GM12878 (cell line): ENCODE results near the gene WWP2. TPM values are rescaled to one million over a fixed set of nuclear protein-coding genes. Genes with fewer than 3 reads are reported as not detected.

Source experiments
- ATAC-seq: fragments of 200-7000 bp; cut with Tn5 transposase; 3 replicates; pipeline ENCODE4 v1.9.1; 2020; ENCODE audit warnings: mild to moderate bottlenecking, moderate library complexity
- BruUV-seq: library from RNA; stranded (reverse); fragments of 400-500 nt; replicated peaks from 2 replicates; lab custom pipeline; 2021; lab: Mats Ljungman, UMichigan
- CTCF ChIA-PET: fragments of 300-600 bp; sonication (Branson Sonifier 250); formaldehyde crosslinking; extraction: SDS; loops from one replicate; lab custom pipeline; 2021; ENCODE audit warnings: inconsistent platforms; lab: Yijun Ruan, JAX
- POLR2A ChIA-PET: fragments of 350-600 bp; formaldehyde crosslinking; extraction: SDS; loops from one replicate; lab custom pipeline; 2021; ENCODE audit warnings: inconsistent platforms; lab: Charles Lee
- RAD21 ChIA-PET: fragments of 300-600 bp; sonication (Branson Sonifier 250); formaldehyde crosslinking; loops from one replicate; lab custom pipeline; 2023; ENCODE audit warnings: antibody characterized with exemption; ENCODE audit not compliant: unreplicated experiment; lab: Charles Lee
- SMC1A ChIA-PET: fragments of 300-600 bp; sonication (Branson Sonifier 250); formaldehyde crosslinking; loops from one replicate; lab custom pipeline; 2023; ENCODE audit not compliant: unreplicated experiment, uncharacterized antibody; lab: Charles Lee
- DNase-seq: peaks from one replicate; pipeline ENCODE4 v3.0.0-alpha.2; 2011; ENCODE audit warnings: low read depth, low spot score
- FAIRE-seq: peaks from 3 replicates; lab custom pipeline; 2011; peaks lifted over from hg19 to GRCh38; lab: Jason Lieb, UNC
- H2AFZ ChIP-seq: 2 replicates; pipeline ENCODE4 v1.6.0; 2011; ENCODE audit warnings: low read depth, low read length, control low read depth; ENCODE audit not compliant: control insufficient read depth
- H3K27ac ChIP-seq: 2 replicates; pipeline ENCODE4 v1.5.1; 2011; ENCODE audit warnings: control low read depth; ENCODE audit not compliant: control insufficient read depth, insufficient read depth
- H3K27me3 ChIP-seq, 2 experiments: replicated peaks in 1 of 2; 2 replicates each; pipeline versions ENCODE4 v1.6.0 to v1.6.1; 2011; ENCODE audit warnings: low read length in 1 of 2; ENCODE audit not compliant: control insufficient read depth in 2 of 2, insufficient read depth in 2 of 2
- H3K36me3 ChIP-seq, 2 experiments: 2 replicates each; pipeline ENCODE4 v1.5.1; 2011; ENCODE audit warnings: low read length in 1 of 2; ENCODE audit not compliant: control insufficient read depth in 2 of 2, insufficient read depth in 2 of 2
- H3K4me1 ChIP-seq: 2 replicates; pipeline ENCODE4 v1.6.1; 2011; ENCODE audit warnings: mild to moderate bottlenecking, low read length, moderate library complexity, mixed read lengths; ENCODE audit not compliant: control insufficient read depth, insufficient read depth
- H3K4me2 ChIP-seq: 2 replicates; pipeline ENCODE4 v1.6.0; 2011; ENCODE audit warnings: control low read depth; ENCODE audit not compliant: control insufficient read depth, insufficient read depth
- H3K4me3 ChIP-seq: fragments of 200-600 bp; sonication (generic); 2 replicates; pipeline ENCODE4 v1.5.1; 2016
- H3K79me2 ChIP-seq: 2 replicates; pipeline ENCODE4 v1.6.0; 2011; ENCODE audit warnings: low read length; ENCODE audit not compliant: control insufficient read depth, insufficient read depth
- H3K9ac ChIP-seq: 2 replicates; pipeline ENCODE4 v1.8.0; 2011; ENCODE audit warnings: low read length, control low read depth, mixed read lengths; ENCODE audit not compliant: control insufficient read depth, insufficient read depth
- H3K9me3 ChIP-seq: replicated peaks from 3 replicates; pipeline ENCODE4 v1.5.1; 2011; ENCODE audit warnings: mild to moderate bottlenecking, low read length; ENCODE audit not compliant: control insufficient read depth, insufficient read depth
- H4K20me1 ChIP-seq: 2 replicates; pipeline ENCODE4 v1.6.0; 2011; ENCODE audit not compliant: control insufficient read depth, insufficient read depth
- CBFB ChIP-seq: IDR thresholded peaks from 2 replicates; pipeline ENCODE4 v1.6.1; 2016; ENCODE audit warnings: antibody characterized with exemption, low read depth
- CEBPB ChIP-seq, 2 experiments: fragments of 150-350 bp in 1 of 2; IDR thresholded peaks; 2 replicates each; pipeline ENCODE4 v1.6.1; 2012 to 2014; ENCODE audit warnings: low read depth in 2 of 2, low read length in 2 of 2, borderline replicate concordance in 1 of 2, inconsistent platforms in 1 of 2
- ETV6 ChIP-seq, 2 experiments: fragments of 450-650 bp in 1 of 2; IDR thresholded peaks in 1 of 2; conservative IDR thresholded peaks in 1 of 2; 2 replicates each; pipeline ENCODE4 v1.6.1; 2014; ENCODE audit warnings: antibody characterized with exemption in 1 of 2, borderline replicate concordance in 1 of 2, low read depth in 1 of 2, mild to moderate bottlenecking in 1 of 2, moderate library complexity in 1 of 2
- MEF2A ChIP-seq: IDR thresholded peaks from 2 replicates; pipeline ENCODE4 v1.6.1; 2011; ENCODE audit warnings: low read depth, mild to moderate bottlenecking, low read length, moderate library complexity; ENCODE audit not compliant: insufficient read depth
- NR2F1 ChIP-seq: fragments of 450-650 bp; conservative IDR thresholded peaks from 2 replicates; pipeline ENCODE4 v1.6.1; 2017; ENCODE audit warnings: mild to moderate bottlenecking
- POLR2AphosphoS2 ChIP-seq: IDR thresholded peaks from 2 replicates; pipeline ENCODE4 v1.6.1; 2011; ENCODE audit warnings: low read depth, mild to moderate bottlenecking, low read length, improper control_type of control experiment, moderate library complexity
- POLR2AphosphoS5 ChIP-seq: IDR thresholded peaks from 2 replicates; pipeline ENCODE4 v1.6.1; 2011; ENCODE audit warnings: mild to moderate bottlenecking, low read length, inconsistent platforms
- SREBF1 ChIP-seq: IDR thresholded peaks from 2 replicates; pipeline ENCODE4 v1.6.1; 2012; ENCODE audit warnings: mild to moderate bottlenecking, low read length
- YY1 ChIP-seq: IDR thresholded peaks from 2 replicates; pipeline ENCODE4 v1.6.1; 2011; ENCODE audit warnings: low read depth, mild to moderate bottlenecking, low read length
- WGBS: methylation state at CpG from one replicate; pipeline ENCODE4 v1.1.6; 2016; ENCODE audit warnings: low lambda C conversion rate; ENCODE audit not compliant: insufficient replicate concordance, insufficient coverage; ENCODE audit errors: missing lambda C conversion rate; 5-methylcytosine and 5-hydroxymethylcytosine counted together
- in situ Hi-C: fragments of 300-500 bp; cut with MboI; formaldehyde crosslinking; loops from 9 replicates; pipeline ENCODE4 v1.14.3; 2018; ENCODE audit warnings: mixed read lengths
- intact Hi-C: fragments of 100-400 bp; cut with micrococcal nuclease; formaldehyde crosslinking; loops from one replicate; pipeline ENCODE4 v1.14.2; 2022; ENCODE audit not compliant: unreplicated experiment
- polyA plus RNA-seq, 11 experiments: library from polyadenylated mRNA; depleted of rRNA in 4 of 11; unstranded in 6 of 11; stranded (reverse) in 5 of 11; fragments of >200 nt; fragmentation: Nextera tagmentation in 4 of 11; fragmentation: Illumina TruSeq in 1 of 11; extraction: Ambion mirVana in 4 of 11; extraction: Trizol in 1 of 11; gene quantifications; 1 replicate in 1 of 11; 2 replicates in 10 of 11; pipeline versions ENCODE4 v1.2.1 to v1.2.3, GENCODE V29; 2011 to 2016; ENCODE audit warnings: inconsistent platforms in 2 of 11, missing spikeins in 2 of 11, low read depth in 1 of 11
- total RNA-seq, 4 experiments: library from RNA; depleted of rRNA in 3 of 4; stranded (reverse); fragments of >200 nt in 3 of 4; fragmentation: Illumina TruSeq in 1 of 4; extraction: Trizol in 1 of 4; gene quantifications; 2 replicates each; pipeline versions ENCODE4 v1.2.1 to v1.2.3, GENCODE V29; 2013 to 2021
- TF ChIP-seq, protein P1 (sequence below): fragments of 450-650 bp; IDR thresholded peaks from 2 replicates; pipeline ENCODE4 v1.6.1; 2016; ENCODE audit warnings: mild to moderate bottlenecking, moderate library complexity, borderline replicate concordance
- TF ChIP-seq, protein P2 (sequence below): IDR thresholded peaks from 2 replicates; pipeline ENCODE4 v1.6.1; 2012; ENCODE audit warnings: improper control_type of control experiment, low read depth, low read length; ENCODE audit not compliant: insufficient replicate concordance

Gene WWP2
- total and polyA plus RNA-seq, 10 of the 15 experiments (the other 5 are each of a cell fraction or from before 2014, with no cell fraction given), result 2.8 to 47.0 (median 23.8) TPM

DNA sequence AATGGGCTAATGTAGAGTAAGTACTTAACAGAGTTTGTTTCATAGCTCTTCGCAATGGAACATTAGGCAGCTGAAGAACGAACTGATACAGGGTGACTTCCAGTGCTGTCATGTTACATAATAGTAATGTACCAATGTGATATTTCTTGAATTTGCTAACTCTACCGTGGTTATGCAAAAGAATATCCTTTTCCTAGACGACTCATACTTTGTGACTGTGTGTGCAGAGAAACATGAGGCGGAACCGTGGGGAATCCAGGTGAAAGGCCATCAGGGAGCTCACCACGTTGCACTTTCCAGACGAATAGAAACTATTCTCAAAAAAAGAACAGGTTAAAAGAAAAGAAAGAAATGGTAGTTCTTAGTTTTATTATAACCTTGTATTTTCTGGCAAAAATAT, 20.6 kb upstream of the WWP2 start:
- in situ Hi-C loops, result no loop called here
- TF ChIP-seq CEBPB (IDR thresholded peaks at IDR 0.05; ENCODE audit: borderline replicate concordance in 1 of 2, low read depth in 2 of 2, low read length in 2 of 2), result no peak
- TF ChIP-seq ETV6 (conservative IDR thresholded peaks at IDR 0.05 in 1 of 2, IDR thresholded peaks at IDR 0.05 in 1 of 2; ENCODE audit: borderline replicate concordance in 1 of 2, low read depth in 1 of 2), result no peak
- no peak for TF ChIP-seq MEF2A
- TF ChIP-seq SREBF1, result no peak
- no peak for TF ChIP-seq NR2F1
- TF ChIP-seq, protein P1, sequence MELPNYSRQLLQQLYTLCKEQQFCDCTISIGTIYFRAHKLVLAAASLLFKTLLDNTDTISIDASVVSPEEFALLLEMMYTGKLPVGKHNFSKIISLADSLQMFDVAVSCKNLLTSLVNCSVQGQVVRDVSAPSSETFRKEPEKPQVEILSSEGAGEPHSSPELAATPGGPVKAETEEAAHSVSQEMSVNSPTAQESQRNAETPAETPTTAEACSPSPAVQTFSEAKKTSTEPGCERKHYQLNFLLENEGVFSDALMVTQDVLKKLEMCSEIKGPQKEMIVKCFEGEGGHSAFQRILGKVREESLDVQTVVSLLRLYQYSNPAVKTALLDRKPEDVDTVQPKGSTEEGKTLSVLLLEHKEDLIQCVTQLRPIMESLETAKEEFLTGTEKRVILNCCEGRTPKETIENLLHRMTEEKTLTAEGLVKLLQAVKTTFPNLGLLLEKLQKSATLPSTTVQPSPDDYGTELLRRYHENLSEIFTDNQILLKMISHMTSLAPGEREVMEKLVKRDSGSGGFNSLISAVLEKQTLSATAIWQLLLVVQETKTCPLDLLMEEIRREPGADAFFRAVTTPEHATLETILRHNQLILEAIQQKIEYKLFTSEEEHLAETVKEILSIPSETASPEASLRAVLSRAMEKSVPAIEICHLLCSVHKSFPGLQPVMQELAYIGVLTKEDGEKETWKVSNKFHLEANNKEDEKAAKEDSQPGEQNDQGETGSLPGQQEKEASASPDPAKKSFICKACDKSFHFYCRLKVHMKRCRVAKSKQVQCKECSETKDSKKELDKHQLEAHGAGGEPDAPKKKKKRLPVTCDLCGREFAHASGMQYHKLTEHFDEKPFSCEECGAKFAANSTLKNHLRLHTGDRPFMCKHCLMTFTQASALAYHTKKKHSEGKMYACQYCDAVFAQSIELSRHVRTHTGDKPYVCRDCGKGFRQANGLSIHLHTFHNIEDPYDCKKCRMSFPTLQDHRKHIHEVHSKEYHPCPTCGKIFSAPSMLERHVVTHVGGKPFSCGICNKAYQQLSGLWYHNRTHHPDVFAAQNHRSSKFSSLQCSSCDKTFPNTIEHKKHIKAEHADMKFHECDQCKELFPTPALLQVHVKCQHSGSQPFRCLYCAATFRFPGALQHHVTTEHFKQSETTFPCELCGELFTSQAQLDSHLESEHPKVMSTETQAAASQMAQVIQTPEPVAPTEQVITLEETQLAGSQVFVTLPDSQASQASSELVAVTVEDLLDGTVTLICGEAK, result no peak
- no peak for TF ChIP-seq POLR2AphosphoS5
- TF ChIP-seq, protein P2, sequence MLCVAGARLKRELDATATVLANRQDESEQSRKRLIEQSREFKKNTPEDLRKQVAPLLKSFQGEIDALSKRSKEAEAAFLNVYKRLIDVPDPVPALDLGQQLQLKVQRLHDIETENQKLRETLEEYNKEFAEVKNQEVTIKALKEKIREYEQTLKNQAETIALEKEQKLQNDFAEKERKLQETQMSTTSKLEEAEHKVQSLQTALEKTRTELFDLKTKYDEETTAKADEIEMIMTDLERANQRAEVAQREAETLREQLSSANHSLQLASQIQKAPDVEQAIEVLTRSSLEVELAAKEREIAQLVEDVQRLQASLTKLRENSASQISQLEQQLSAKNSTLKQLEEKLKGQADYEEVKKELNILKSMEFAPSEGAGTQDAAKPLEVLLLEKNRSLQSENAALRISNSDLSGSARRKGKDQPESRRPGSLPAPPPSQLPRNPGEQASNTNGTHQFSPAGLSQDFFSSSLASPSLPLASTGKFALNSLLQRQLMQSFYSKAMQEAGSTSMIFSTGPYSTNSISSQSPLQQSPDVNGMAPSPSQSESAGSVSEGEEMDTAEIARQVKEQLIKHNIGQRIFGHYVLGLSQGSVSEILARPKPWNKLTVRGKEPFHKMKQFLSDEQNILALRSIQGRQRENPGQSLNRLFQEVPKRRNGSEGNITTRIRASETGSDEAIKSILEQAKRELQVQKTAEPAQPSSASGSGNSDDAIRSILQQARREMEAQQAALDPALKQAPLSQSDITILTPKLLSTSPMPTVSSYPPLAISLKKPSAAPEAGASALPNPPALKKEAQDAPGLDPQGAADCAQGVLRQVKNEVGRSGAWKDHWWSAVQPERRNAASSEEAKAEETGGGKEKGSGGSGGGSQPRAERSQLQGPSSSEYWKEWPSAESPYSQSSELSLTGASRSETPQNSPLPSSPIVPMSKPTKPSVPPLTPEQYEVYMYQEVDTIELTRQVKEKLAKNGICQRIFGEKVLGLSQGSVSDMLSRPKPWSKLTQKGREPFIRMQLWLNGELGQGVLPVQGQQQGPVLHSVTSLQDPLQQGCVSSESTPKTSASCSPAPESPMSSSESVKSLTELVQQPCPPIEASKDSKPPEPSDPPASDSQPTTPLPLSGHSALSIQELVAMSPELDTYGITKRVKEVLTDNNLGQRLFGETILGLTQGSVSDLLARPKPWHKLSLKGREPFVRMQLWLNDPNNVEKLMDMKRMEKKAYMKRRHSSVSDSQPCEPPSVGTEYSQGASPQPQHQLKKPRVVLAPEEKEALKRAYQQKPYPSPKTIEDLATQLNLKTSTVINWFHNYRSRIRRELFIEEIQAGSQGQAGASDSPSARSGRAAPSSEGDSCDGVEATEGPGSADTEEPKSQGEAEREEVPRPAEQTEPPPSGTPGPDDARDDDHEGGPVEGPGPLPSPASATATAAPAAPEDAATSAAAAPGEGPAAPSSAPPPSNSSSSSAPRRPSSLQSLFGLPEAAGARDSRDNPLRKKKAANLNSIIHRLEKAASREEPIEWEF, result no peak
- no peak for TF ChIP-seq CBFB
- TF ChIP-seq YY1, result no peak
- no peak for TF ChIP-seq POLR2AphosphoS2

More for the DNA sequence above, 20.6 kb upstream of the WWP2 start:
- no peak overlapping the region for H3K9ac ChIP-seq
- H3K4me3 ChIP-seq, result no peak overlapping the region
- H3K79me2 ChIP-seq, result no peaks in the 10 kb centered on the region
- no peaks in the 10 kb centered on the region for H3K4me1 ChIP-seq
- no peaks in the 10 kb centered on the region for H3K27me3 ChIP-seq
- DNase-seq (no peak), FAIRE-seq (no peak), ATAC-seq (no peak)
- CTCF ChIA-PET, result interaction anchor here (0.6 to 2.5 kb wide), 3 partner anchors 13 to 134 kb away, joined by 3 to 12 read pairs (median 5); partner anchors contain the start of genes NOB1 and NQO1
- H3K27ac ChIP-seq, result no peak overlapping the region
- WGBS, result 64% methylated on average over 8 of the region's 8 CpGs
- H3K9me3 ChIP-seq, result no peaks in the 10 kb centered on the region
- no TSS peak for BruUV-seq
- no peak overlapping the region for H2AFZ ChIP-seq
- SMC1A ChIA-PET, result interaction anchor here (0.6 to 1.6 kb wide), 3 partner anchors 11 to 30 kb away, joined by 3 read pairs; no protein-coding TSS in a partner anchor
- H4K20me1 ChIP-seq, result no peaks in the 10 kb centered on the region
- POLR2A ChIA-PET, result interaction anchor here (0.6 kb wide), 1 partner anchor 8 kb away, joined by 3 read pairs; no protein-coding TSS in a partner anchor
- RAD21 ChIA-PET, result interaction anchor here (1.1 to 1.3 kb wide), 2 partner anchors 13 to 15 kb away, joined by 4 to 5 read pairs; partner anchors contain the start of genes NOB1 and NQO1
- intact Hi-C loops, result no loop called here
- H3K4me2 ChIP-seq, result no peak overlapping the region
- peaks cover 35 to 45% of the 10 kb centered on the region in 2 experiments for H3K36me3 ChIP-seq
